Kidney glomerular epithelial cell (primary cell): ENCODE results near the gene LCNL1.

Source experiments
- DNase-seq: peaks from one replicate; lab custom pipeline; 2025; lab: John Stamatoyannopoulos, UW

The LCNL1 gene

DNA sequence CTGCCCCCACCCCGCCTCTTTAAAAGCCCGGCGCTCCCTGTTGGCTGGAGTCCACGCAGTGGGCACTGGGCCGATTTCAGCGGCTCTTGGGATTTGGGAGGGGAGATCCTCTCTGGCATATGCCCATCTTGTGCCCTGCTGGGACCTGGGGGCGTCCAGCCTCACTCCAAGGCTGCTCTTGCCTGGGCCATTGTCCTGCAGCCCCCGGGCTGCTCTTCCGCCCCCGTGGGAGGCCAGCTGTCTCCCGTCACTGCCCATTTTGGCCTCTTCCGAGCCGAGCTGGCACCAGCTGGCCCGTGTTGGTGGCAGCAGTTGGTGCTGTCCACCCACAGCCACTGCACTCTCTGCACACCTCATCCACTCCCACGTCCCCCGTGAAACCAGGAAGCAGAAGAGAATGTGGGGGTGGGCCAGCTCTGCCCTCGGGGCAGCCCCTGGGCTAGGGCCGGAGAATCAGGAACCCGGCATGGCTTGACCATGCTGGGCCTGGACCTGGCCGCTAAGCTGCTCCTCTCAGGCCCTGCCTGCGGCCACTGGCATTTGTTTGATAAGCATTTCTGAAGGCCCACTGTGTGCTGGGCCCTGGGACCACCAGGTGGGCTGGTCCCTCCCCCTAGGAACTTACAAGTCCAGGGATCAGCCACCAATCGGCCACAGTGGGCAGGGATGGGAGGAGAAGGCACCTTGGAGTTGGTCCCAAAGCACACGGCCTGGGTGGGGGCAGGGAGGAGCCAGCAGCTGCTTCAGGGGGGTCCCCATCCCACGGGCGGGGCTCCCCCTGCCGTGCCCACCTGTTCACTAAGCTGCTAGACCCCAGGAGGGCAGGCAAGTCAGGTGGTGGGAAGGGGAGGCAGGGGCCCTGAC is 35.5 kb upstream of the LCNL1 start:
- DNase-seq = no peak

DNA sequence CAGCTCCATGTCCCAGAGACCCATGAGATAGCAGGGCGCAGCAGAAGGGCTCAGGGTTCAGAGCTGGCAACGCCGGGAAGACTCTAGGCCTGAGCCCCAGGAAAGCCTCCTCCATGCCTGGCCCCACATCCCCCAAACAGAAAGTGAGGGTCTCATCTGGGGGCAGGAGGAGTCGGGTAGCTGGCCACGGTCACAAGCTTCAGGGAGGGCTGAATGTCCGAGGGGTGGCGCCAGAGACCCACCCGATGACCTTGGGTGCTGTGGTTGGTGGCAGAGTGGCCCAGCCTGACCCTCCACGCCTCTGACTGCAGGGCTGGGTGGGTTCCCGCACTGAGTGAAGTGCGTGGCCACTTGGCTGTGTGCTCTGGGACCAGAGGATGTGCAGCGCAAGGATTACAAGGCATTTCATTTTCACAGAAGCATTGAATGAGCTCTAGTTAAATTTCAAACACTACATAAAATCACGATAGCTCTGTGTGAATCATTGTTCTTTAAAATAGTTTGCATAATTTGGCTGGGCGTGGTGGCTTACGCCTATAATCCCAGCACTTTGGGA is 34.8 kb upstream of the LCNL1 start:
- no peak for DNase-seq

DNA sequence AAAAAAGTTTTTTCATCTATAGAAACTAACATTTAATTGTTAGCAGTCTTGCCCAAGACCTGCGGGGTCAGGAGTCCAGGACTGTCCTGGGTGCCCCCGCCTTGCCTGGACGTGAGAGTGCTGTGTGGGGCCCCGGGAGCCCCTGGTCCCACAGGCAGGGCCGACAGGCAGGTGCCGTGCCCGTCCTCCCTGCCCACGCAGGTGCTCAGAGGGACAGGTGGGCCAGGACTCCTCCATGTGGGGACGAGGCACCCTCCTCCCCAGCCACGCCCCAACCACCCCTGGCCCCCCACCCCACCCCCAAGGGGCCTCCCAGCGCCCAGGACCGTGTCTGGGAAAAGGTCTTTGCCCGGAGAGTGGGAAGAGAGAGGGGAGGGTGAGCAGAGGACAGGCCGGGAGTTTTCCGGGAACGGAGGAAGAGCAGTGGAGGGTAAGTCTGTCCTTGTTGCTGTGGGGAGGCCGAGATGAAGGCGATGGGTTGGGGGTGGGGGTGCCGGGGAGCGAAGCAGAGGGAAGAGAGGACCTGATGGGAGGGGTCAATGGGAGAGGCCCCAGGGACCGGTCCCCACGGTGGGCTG is 33.5 kb upstream of the LCNL1 start:
- no peak for DNase-seq

DNA sequence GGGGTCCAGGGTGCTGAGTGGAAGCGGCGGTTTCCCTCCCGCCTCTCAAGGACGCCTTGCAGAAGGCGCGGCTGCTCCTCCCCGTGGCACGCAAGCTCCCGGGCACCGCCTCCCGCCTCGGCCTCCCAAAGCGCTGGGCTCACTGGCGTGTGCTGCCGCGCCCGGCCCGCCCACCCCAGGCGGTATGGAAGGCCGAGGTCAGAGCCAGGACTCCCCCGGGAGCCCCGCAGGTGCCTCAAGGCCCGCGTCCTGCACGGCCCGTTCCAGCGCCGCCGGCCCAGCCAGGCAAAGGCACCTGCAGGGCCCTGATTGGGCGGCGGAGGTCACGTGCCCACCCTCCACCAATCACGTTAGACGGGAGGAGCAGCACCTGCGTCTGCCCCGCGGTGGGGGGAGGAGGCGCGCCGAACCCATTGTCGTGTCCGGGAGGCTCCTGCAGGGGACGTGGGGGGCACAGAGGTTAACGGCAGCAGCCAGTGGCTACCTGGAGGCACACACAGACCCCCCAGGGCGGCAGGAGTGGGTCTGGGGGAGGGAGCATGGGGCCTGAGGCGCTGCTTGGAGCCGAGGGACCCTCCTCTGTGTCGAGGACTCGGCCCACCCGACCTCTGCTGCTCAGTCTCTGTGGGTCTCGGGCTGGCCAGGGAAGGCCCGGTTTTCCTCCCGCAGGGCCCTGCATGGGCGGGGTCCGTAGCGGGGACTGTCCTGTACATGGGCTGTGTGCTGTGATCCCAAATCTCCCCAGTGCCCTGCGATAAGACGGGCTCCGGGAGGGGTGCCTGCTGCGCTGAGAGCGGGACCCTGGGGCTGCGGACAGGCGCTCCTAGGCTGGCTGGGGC is 32.8 kb upstream of the LCNL1 start:
- DNase-seq = peak; percentile 84

DNA sequence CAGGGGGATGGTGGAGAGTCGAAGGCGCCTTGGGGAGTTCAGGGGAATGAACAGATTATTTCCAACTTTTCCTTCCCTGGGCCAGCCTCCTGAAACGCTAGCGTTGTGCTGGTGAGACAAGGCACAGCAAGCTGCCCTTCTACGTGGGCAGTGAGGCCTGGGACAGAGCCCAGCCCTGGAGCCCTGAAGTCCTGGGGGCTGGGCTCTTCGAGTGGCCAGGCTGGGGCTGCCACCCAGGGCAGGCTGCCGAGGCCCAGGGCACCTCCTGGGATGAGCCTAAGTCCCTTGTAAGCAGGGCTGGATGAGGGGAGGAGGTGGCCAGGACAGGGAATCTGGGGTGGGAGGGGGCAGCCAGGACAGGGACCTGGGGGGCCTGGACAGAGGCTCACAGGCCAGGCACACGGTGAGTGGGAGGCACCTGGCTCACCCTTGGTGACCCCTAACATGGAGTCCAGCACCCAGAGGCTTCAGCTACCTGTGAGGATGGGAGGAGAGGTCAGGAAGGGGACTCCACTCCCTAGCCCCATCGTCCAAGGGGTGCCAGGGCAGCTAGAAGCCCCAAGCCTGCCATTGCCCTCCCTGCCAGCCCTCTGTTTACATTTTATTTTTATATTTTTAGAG is 32.0 kb upstream of the LCNL1 start:
- no peak for DNase-seq

DNA sequence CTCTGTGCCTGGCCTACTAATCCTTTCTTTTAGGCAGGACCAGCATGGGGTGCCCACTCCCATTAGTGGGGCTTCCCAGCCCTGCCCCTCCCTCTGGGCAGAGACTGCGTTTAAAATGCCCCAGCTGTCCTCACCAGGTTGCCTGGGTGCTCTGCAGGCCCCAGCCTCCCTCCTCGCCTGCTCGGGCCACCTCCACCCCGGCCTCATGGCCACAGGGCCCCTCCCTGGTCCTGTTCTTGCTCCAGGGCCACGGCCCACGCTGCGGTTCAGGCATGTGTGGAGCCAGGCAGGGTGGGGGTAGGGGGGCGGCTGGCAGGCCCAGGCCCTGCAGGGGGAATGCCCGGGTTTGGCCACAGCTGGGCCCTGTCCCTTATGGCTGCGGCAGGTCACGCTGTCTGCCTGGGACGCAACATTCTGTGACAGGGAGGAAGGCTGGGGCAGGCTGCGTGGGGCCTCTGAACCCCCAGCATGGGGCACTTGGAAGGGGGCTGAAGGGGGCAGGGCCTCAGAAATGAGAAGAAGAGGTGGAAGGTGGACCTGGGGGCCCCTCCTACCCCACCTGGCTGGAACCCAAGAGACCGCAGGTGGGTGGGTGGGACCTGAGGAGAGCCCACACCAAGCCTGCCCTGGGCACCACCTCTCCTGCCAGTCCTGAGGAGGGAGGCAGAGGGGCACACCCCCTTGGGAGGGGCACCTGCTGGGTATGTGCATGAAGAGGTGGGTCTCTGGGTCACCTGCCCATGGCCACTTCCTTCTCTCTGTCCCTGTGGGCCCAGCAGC is 31.1 kb upstream of the LCNL1 start, which contains the start of gene LCN12:
LCN12 (plus strand) TSS at position 733 of the 780 bp plus-strand sequence. CDS start 55 bp downstream, outside the sequence.
- no peak for DNase-seq

DNA sequence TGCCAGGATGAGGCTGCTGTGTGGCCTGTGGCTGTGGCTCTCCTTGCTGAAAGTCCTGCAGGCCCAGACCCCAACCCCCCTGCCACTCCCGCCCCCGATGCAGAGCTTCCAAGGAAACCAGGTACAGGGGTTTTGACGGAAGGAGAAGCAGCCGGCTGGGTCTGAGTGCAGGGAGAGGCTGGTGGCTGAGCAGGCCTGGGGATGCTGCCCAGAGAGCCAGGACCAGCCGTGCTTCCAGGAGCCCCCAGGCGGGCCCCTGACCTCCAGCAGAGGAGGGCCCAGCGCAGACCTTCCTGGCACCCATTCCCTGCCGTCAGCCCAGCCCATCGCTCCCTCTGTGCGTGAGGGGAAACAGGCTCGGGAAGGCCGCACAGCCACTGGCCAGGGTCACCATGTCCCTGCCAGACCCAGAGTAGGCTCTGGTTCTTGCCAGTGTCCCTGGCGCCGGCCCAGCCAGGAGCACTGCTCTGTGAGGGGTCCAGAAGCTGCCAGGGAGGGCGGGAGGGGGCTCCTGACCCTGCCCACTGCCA is 30.4 kb upstream of the LCNL1 start:
- DNase-seq = no peak

DNA sequence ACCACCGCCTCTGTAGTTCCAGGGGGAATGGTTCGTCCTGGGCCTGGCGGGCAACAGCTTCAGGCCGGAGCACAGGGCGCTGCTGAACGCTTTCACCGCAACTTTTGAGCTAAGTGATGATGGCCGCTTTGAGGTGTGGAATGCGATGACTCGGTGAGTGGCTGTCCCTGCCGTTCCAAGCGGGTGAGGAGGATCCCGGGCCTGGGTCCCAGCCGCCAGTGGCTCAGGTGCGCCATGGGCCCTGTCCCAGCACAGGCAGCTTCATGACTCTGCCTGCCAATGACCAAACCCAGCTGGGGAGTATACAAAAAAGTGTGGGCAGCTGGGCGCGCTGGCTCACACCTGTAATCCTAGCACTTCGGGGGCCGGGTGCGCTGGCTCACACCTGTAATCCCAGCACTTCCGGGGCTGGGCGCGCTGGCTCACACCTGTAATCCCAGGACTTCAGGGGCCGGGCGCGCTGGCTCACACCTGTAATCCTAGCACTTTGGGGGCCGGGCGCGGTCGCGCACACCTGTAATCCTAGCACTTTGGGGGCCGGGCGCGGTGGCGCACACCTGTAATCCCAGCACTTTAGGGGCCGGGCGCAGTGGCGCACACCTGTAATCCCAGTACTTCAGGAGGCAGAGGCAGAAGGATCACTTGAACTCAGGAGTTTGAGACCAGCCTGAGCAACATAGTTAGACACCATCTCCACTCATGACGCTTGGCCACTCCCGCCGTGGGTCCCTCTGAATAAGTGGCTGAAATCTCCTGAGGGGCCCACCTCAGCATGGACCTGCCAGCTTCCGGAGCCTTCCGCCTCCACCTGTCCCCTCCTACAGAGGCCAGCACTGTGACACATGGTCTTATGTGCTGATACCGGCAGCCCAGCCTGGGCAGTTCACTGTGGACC is 29.7 kb upstream of the LCNL1 start:
- no peak for DNase-seq

DNA sequence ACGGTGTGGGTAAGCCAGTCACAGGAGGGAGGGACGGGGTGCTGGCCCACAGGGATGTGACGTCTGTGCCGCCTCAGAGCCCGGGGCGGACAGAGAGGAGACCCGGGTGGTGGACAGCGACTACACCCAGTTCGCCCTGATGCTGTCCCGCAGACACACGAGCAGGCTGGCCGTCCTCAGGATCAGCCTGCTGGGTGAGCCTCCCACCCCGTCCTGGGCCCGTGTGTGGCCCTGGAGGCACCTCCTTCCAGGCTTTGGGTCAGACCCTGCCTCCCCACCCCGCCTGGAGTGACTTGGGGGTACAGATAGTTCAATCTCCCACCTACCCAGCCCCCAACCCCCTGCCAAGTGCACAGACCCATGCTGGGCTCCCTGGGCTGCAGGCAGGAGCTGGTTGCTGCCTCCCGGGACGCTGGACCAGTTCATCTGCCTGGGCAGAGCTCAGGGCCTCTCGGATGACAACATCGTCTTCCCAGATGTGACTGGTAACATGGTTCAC is 29.0 kb upstream of the LCNL1 start:
- no peak for DNase-seq

DNA sequence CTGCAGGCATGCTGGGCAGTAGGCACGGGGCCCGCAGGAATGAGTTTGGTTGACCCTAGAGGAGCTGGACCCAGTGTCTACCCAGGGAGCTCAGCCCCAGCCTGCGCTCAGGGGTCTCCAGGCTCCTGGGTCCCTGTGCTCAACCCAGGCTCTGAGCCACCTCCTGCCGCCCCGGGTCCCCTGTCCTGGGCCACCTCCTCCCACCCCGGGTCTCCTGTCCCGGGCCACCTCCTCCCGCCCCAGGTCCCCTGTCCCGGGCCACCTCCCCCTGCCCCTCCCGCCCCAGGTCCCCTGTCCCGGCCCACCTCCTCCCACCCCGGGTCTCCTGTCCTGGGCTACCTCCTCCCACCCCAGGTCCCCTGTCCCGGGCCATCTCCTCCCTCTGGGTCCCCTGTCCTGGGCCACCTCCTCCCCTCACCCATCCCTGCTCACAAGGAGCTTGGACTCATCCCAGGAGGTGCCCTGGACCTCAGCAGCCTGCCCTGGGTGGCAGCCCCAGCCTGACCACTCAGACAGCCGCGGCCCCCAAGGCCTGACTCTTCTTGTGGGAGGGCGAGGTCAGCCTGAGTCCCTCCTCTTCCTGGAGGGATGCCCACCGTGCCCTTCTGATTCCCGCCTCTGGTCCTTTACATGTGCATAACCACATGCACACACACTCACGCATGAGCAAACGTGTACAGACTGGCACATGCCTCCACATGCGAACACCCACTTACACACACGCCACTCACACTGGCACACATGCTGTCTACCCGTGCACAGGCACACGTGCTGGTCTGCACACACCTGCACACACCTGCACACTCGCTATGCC is 28.3 kb upstream of the LCNL1 start:
- no peak for DNase-seq

DNA sequence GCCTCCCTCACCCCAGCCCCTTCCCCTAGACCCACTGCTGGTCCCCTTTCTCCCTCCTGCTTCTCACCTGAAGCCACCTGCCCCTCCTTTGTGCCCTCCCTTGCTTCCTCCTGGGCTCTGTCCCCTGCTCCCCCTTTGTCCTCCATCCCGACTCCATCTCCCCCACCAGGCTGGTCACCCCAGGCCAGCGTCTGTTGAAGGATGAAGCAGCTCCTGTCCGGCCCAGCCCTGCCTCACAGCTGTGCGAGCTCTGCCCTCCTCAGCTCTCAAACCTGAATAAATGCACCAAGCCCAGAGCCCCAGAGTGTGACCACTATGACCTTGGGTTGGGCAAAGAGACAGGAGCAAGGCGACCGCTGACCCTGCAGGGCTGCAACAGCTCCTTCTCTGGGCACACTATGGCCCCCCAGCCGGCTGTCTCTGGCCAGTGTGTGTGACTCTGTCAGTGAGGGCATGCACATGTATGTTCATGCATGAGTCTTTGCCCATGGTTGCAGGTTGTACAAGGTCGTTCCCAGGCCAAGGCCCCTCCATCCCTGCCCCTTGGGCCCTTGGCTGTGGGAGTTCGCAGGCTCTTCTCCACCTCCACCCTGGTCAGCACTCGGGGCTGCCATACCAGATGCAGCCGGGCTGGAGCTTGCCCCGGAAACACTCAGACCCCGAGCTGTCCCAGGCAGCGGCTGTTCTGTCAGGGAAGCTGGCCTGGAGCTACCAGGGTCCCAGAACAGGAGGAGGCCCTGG is 27.4 kb upstream of the LCNL1 start:
- DNase-seq = no peak

DNA sequence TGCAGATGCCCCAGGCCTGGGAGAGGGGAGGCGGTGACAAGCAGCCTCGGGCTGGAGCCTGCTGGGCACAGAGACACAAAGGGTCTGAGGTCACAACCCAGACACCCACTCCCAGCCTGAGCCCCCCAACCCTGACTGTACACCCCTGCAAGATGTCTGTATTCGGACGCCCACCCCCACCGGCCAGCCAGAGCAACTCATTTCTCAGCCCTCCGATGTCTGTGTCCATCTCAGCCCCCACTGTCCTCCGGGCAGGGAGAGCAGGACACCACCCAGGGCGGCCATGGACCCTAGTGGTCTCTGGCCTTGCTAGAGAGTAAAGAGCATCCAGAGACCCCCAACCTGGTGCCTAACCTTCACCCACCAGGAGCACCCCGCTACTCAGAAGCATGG is 26.9 kb upstream of the LCNL1 start:
- no peak for DNase-seq

DNA sequence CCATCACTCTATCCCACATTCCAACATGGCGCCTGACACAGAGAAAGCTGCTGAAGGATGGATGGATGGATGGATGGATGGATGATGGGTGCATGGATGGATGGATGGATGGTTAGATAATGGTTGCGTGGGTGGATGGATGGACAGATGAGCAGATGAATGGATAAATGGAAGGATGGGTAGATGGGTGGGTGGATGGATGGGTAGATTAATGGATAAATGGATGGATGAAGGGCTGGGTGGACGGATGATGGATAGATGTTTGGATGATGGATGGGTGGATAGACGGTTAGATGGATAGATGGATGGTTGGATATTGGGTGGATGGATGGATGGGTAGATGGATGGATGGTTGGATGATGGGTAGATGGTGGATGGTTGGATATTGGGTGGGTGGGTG is 26.2 kb upstream of the LCNL1 start:
- DNase-seq = no peak

DNA sequence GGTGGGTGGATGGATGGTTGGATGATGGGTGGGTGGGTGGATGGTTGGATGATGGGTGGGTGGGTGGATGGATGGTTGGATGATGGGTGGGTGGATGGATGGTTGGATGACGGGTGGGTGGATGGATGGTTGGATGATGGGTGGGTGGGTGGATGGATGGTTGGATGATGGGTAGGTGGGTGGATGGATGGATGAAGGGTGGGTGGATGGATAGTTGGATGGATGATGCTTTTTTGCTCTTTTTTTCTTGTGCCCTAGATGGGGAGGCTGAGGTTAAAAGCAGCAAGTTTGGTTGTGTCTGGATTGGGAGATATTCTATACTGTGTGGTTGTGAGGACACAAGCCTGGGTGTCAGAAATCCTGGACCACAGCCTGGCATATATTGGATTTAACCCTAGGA is 25.3 kb upstream of the LCNL1 start:
- DNase-seq = no peak

DNA sequence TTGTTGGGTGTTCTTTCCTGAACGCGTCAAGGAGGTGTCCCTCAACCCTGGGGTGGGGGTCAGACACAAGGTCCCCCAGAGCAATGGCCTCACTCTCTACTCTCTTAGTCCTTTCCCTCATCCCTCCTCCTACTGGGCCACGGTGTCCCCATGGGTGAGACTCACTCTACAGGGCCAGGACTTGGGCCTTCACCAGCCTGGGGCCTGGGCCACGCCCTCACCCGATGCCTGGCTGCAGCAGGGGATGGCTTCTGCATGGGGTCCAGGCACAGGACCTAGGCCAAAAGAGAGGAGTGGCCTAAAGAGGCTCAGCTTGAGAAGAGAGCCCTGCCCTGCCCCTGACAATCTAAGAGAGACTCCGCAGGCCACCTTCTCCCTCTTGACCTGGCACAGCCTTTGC is 24.9 kb upstream of the LCNL1 start:
- DNase-seq = no peak

DNA sequence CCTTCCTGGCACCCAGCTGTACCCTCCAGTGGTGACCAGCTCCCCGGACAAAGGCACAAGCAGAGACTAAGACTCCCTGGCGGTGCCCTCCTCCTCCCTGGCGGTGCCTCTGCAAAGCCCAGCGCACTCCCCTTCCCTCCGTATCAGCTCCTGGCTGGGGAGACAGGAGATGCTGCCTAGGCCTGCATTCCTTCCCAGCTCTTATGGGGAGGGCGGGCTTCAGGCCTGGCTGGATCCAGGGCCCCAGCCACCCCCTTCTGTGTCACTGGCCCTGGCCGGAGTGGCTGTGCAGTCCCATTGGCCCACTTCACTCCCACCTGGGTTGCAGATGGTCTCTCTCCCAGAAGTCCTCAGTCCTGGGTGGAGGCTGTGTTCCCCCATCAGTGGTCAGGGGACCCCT is 24.3 kb upstream of the LCNL1 start:
- DNase-seq = no peak

DNA sequence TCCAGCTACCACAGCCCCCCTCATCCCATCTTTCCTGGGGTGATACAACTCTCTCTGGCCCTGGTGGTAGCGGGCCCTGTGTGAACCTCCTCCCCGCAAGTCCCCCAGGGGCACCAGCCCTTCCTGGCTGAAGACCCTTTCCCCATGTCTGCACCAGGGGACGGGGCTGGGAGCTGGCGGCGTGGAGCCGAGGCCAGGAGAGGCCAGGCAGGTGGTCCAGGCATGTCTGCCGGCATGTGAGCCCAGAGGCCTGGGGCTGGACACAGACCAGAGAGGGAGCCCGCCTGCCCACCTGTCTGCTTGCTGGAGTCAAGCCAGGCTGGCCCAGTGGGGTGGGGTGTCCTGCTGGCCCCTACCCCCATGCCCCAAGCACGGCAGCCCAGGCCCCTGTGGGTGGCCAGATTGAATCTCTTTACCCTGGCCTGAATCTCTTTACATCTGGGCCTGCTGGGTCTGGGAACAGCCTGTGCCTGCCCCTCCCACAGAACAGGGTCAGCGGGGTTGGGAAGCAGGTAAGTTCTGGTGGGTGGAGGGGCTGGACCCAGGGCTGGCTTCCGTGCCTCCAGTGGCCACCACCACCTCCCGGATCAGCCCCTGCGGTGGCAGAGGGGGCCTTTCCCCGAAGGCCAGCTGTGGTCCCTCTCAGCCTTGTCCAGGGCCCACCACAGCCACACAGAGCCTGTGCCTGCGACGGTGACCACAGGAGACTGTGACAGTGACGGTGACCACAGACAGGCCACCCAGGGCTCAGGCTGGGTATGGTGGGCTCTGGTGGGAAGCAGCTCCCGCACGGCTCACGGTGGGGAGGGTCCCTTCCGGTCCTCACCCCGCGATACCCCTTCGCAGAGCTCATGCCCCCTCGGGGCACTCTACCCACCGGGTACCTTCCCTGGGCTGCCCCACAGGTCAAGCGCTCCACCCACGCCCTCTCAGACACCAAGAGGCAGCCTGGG is 23.6 kb upstream of the LCNL1 start:
- DNase-seq = no peak
